Endothelial cell of umbilical vein (primary cell): Measurements from ENCODE around the gene OSBPL5. TPM values are rescaled to one million over a fixed set of nuclear protein-coding genes. Genes with fewer than 3 reads are reported as not detected.

Experiments
- BruUV-seq: library from RNA; stranded (reverse); fragments of 400-500 nt; replicated peaks from 2 replicates; lab custom pipeline; 2021; lab: Mats Ljungman, UMichigan
- CTCF ChIA-PET: fragments of 300-600, 350-600 bp; sonication (Branson Sonifier 250); formaldehyde crosslinking; loops from one replicate; lab custom pipeline; 2021; ENCODE audit warnings: antibody characterized with exemption, inconsistent platforms; lab: Charles Lee
- POLR2A ChIA-PET: fragments of 300-600, 350-600 bp; sonication (Branson Sonifier 250); formaldehyde crosslinking; loops from one replicate; lab custom pipeline; 2021; ENCODE audit warnings: antibody characterized with exemption, inconsistent platforms; lab: Charles Lee
- DNase-seq: peaks from one replicate; pipeline ENCODE4 v3.0.0-alpha.2; 2011; ENCODE audit warnings: low read depth, low spot score
- FAIRE-seq: peaks from 2 replicates; lab custom pipeline; 2011; peaks lifted over from hg19 to GRCh38; lab: Jason Lieb, UNC
- H2AFZ ChIP-seq: 2 replicates; pipeline ENCODE4 v1.6.0; 2012; ENCODE audit warnings: low read depth, low read length, control low read depth, inconsistent platforms
- H3K27ac ChIP-seq: 2 replicates; pipeline ENCODE4 v1.5.1; 2011; ENCODE audit warnings: low read depth, mild to moderate bottlenecking, control low read depth, low read length, moderate library complexity; ENCODE audit not compliant: insufficient read depth
- H3K27me3 ChIP-seq, 2 experiments: 2 replicates each; pipeline versions ENCODE4 v1.6.0 to v1.6.1; 2011; ENCODE audit warnings: low read length in 2 of 2, mixed read lengths in 1 of 2; ENCODE audit not compliant: control insufficient read depth in 2 of 2, insufficient read depth in 2 of 2
- H3K36me3 ChIP-seq, 2 experiments: 2 replicates in 1 of 2; 3 replicates in 1 of 2; pipeline ENCODE4 v1.5.1; 2011; ENCODE audit warnings: low read length in 2 of 2, mild to moderate bottlenecking in 1 of 2, moderate library complexity in 1 of 2; ENCODE audit not compliant: control insufficient read depth in 2 of 2, insufficient read depth in 2 of 2; ENCODE audit errors: extremely low read depth in 1 of 2
- H3K4me1 ChIP-seq: 3 replicates; pipeline ENCODE4 v1.5.1; 2011; ENCODE audit warnings: mild to moderate bottlenecking, low read length; ENCODE audit not compliant: control insufficient read depth, insufficient read depth; ENCODE audit errors: extremely low read depth
- H3K4me2 ChIP-seq: 2 replicates; pipeline ENCODE4 v1.6.1; 2011; ENCODE audit warnings: low read length, control low read depth, mixed read lengths; ENCODE audit not compliant: insufficient read depth
- H3K4me3 ChIP-seq, 3 experiments: fragments of 200-600 bp in 1 of 3; sonication (generic), shearing (Covaris generic) in 1 of 3; replicated peaks in 1 of 3; 2 replicates each; pipeline ENCODE4 v1.5.1; 2011 to 2016; ENCODE audit warnings: control low read depth in 3 of 3, low read length in 3 of 3, mild to moderate bottlenecking in 2 of 3, inconsistent platforms in 1 of 3, low read depth in 1 of 3, moderate library complexity in 1 of 3; ENCODE audit not compliant: insufficient read depth in 1 of 3
- H3K79me2 ChIP-seq: 2 replicates; pipeline ENCODE4 v1.6.0; 2012; ENCODE audit warnings: low read length, inconsistent platforms; ENCODE audit not compliant: control insufficient read depth, insufficient read depth
- H3K9ac ChIP-seq: replicated peaks from 2 replicates; pipeline ENCODE3; 2011; ENCODE audit warnings: low read length, control low read depth; ENCODE audit not compliant: insufficient read depth; ENCODE audit errors: extremely low read depth
- H3K9me1 ChIP-seq: replicated peaks from 3 replicates; pipeline ENCODE4 v1.6.0; 2011; ENCODE audit warnings: mild to moderate bottlenecking, low read length; ENCODE audit not compliant: control insufficient read depth, insufficient read depth; ENCODE audit errors: extremely low read depth
- H3K9me3 ChIP-seq: replicated peaks from 2 replicates; pipeline ENCODE4 v1.5.1; 2012; ENCODE audit warnings: low read length, inconsistent platforms; ENCODE audit not compliant: control insufficient read depth, insufficient read depth
- H4K20me1 ChIP-seq: replicated peaks from 2 replicates; pipeline ENCODE3; 2011; ENCODE audit warnings: mild to moderate bottlenecking, low read length; ENCODE audit not compliant: control insufficient read depth, insufficient read depth; ENCODE audit errors: extremely low read depth
- CTCF ChIP-seq, 2 donors: IDR thresholded peaks; 1 replicate in 1 of 2; 2 replicates in 1 of 2; pipeline ENCODE4 v1.5.1; 2011; ENCODE audit warnings: low read length in 2 of 2, mild to moderate bottlenecking in 2 of 2, moderate library complexity in 2 of 2, control low read depth in 1 of 2, inconsistent platforms in 1 of 2, low read depth in 1 of 2; ENCODE audit not compliant: insufficient read depth in 1 of 2; ENCODE audit errors: extremely low read depth in 1 of 2
- EZH2 ChIP-seq: IDR thresholded peaks from 2 replicates; pipeline ENCODE4 v1.6.1; 2012; ENCODE audit warnings: borderline replicate concordance, low read depth, mild to moderate bottlenecking, moderate library complexity, low read length, inconsistent platforms; ENCODE audit not compliant: severe bottlenecking
- FOS ChIP-seq: IDR thresholded peaks from 2 replicates; pipeline ENCODE4 v1.6.1; 2011; ENCODE audit warnings: mild to moderate bottlenecking, low read length, moderate library complexity, borderline replicate concordance; ENCODE audit not compliant: insufficient read depth
- GATA2 ChIP-seq: IDR thresholded peaks from 2 replicates; pipeline ENCODE4 v1.7.0; 2011; ENCODE audit warnings: low read depth, mild to moderate bottlenecking, moderate library complexity, mixed read lengths, low read length; ENCODE audit not compliant: insufficient read length, insufficient read depth
- JUN ChIP-seq: IDR thresholded peaks from 2 replicates; pipeline ENCODE4 v1.6.1; 2011; ENCODE audit warnings: borderline replicate concordance, low read depth; ENCODE audit not compliant: insufficient read length, insufficient read depth
- MAX ChIP-seq: IDR thresholded peaks from 2 replicates; pipeline ENCODE4 v1.6.1; 2011; ENCODE audit not compliant: insufficient read depth, insufficient read length
- MYC ChIP-seq: IDR thresholded peaks from one replicate; pipeline ENCODE4 v1.6.1; 2011; ENCODE audit warnings: mild to moderate bottlenecking, low read depth, low read length
- POLR2A ChIP-seq: IDR thresholded peaks from 2 replicates; pipeline ENCODE4 v1.6.1; 2012; ENCODE audit warnings: low read depth, mild to moderate bottlenecking, control low read depth, low read length
- POLR2AphosphoS5 ChIP-seq: IDR thresholded peaks from 2 replicates; pipeline ENCODE4 v1.6.1; 2012; ENCODE audit warnings: low read depth, mild to moderate bottlenecking, control low read depth, low read length, moderate library complexity; ENCODE audit not compliant: insufficient read depth
- dilution Hi-C: fragments of 300-500 bp; cut with MboI; formaldehyde crosslinking; loops from one replicate; pipeline ENCODE4 v1.15.0; 2019; ENCODE audit warnings: low sequenced_read_pairs; ENCODE audit not compliant: extremely low pct_ligation_motif_present
- intact Hi-C: fragments of 100-400 bp; cut with micrococcal nuclease; formaldehyde crosslinking; loops from one replicate; pipeline ENCODE4 v1.10.0; 2022
- polyA plus RNA-seq, 4 experiments: library from polyadenylated mRNA; depleted of rRNA in 3 of 4; stranded (reverse) in 3 of 4; unstranded in 1 of 4; fragments of >200 nt; gene quantifications; 2 replicates each; pipeline versions ENCODE4 v1.2.1 to v1.2.3, GENCODE V29; 2011 to 2012; ENCODE audit warnings: missing spikeins in 1 of 4
- total RNA-seq: library from RNA; stranded (reverse); gene quantifications from 2 replicates; pipeline ENCODE4 v1.2.3, GENCODE V29; 2021

The OSBPL5 gene
- total and polyA plus RNA-seq, 2 donors (not counting 3 experiments of a cell fraction or from before 2014, with no cell fraction given), result 8.7 to 37.7 TPM

GRCh38 chr11:3204141-3205015 lies 39.3 kb upstream of the OSBPL5 start:
- Histone ChIP-seq H3K9me3 (no peaks in the 10 kb centered on the region), H2AFZ (no peak overlapping the region), H3K9ac (no peak overlapping the region), H4K20me1 (no peaks in the 10 kb centered on the region), H3K4me1 (no peaks in the 10 kb centered on the region), H3K79me2 (no peaks in the 10 kb centered on the region), H3K27ac (no peak overlapping the region), H3K27me3 (peaks cover 13 to 22% of the 10 kb centered on the region in 2 experiments), H3K9me1 (no peaks in the 10 kb centered on the region), H3K4me2 (no peak overlapping the region), H3K36me3 (no peaks in the 10 kb centered on the region), H3K4me3 (no peak overlapping the region)
- DNase-seq (no peak), FAIRE-seq (no peak)
- TF ChIP-seq GATA2 (no peak), JUN (no peak), POLR2AphosphoS5 (no peak), MYC (no peak), CTCF (IDR thresholded peaks at IDR 0.05; ENCODE audit: extremely low read depth in 1 of 2, insufficient read depth in 1 of 2, low read depth in 1 of 2, low read length in 2 of 2) (no peak), MAX (no peak), EZH2 (no peak), POLR2A (no peak), FOS (no peak)
- CTCF ChIA-PET, result no interaction called here
- dilution Hi-C loops, result no loop called here
- intact Hi-C loops, result no loop called here
- BruUV-seq, result no TSS peak
- POLR2A ChIA-PET, result no interaction called here
